HUDEP-2 (cell line): ENCODE measurements around the gene RAD18.

Experiments used
- DNase-seq, 76 experiments: peaks; one replicate each; lab custom pipeline; 2025; ENCODE audit not compliant: unreplicated experiment in 76 of 76; lab: John Stamatoyannopoulos, UW

The RAD18 gene

GRCh38 chr3:8839607-8840325, 123.5 kb downstream of the RAD18 start:
- no peak for DNase-seq

GRCh38 chr3:8838765-8839423, 124.4 kb downstream of the RAD18 start:
- DNase-seq = no peak

- no peak for DNase-seq
Observed at GRCh38 chr3:8838234-8838633, 125.0 kb downstream of the RAD18 start.

- DNase-seq = no peak
Observed at GRCh38 chr3:8837162-8837561, 126.1 kb downstream of the RAD18 start.

- no peak for DNase-seq
Observed at GRCh38 chr3:8836096-8836495, 127.2 kb downstream of the RAD18 start.

GRCh38 chr3:8835385-8835784, 127.9 kb downstream of the RAD18 start:
- no peak for DNase-seq

- no peak for DNase-seq
Observed at GRCh38 chr3:8834974-8835373, 128.3 kb downstream of the RAD18 start.

- DNase-seq = no peak
Observed at GRCh38 chr3:8827641-8828040, 135.6 kb downstream of the RAD18 start.
